Measurements from ENCODE around the gene NR3C2. TPM values are rescaled to one million over a fixed set of nuclear protein-coding genes. Genes with fewer than 3 reads are reported as not detected.

The NR3C2 gene
- total and polyA plus RNA-seq, 10 of the 15 experiments (the other 5 are each of a cell fraction or from before 2014, with no cell fraction given) = 0.05 to 0.11 (median 0.08) TPM; not detected in 4

DNA sequence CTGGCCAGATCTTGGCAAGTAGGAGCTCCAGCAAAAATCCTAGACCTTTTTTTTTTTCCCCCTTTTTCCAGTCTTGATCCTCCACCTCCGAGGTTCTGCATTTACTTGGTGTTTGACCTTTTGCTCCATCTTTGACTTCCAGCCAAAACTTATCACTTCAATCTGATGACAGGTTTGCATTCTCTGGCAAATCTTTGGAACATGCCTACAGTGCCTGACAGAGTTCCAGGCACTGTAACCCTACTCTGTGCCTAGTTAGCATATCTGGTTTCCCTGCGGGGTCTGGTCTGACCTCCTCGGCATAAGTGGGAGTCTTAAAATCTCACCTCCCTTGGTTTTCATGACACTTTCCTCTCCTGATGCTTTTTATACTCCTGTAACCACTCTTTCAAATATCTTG lies 39.4 kb upstream of the NR3C2 start:
- intact Hi-C loops (cut with micrococcal nuclease; ENCODE audit: unreplicated experiment) = no loop called here

More for the DNA sequence above, 39.4 kb upstream of the NR3C2 start:
- Histone ChIP-seq H3K4me1 (ENCODE audit: control insufficient read depth, insufficient read depth, low read length) (no peaks in the 10 kb centered on the region), H3K9ac (ENCODE audit: control insufficient read depth, insufficient read depth, low read length) (no peak overlapping the region), H3K27ac (ENCODE audit: control insufficient read depth, insufficient read depth) (no peak overlapping the region), H3K79me2 (ENCODE audit: control insufficient read depth, insufficient read depth, low read length) (no peaks in the 10 kb centered on the region), H3K27me3 (replicated peaks in 1 of 2; ENCODE audit: control insufficient read depth in 2 of 2, insufficient read depth in 2 of 2, low read length in 1 of 2) (no peaks in the 10 kb centered on the region), H3K36me3 (ENCODE audit: control insufficient read depth in 2 of 2, insufficient read depth in 2 of 2, low read length in 1 of 2) (no peaks in the 10 kb centered on the region), H2AFZ (ENCODE audit: control insufficient read depth, low read depth, low read length) (no peak overlapping the region), H3K4me2 (ENCODE audit: control insufficient read depth, insufficient read depth) (no peak overlapping the region), H4K20me1 (ENCODE audit: control insufficient read depth, insufficient read depth) (no peaks in the 10 kb centered on the region), H3K4me3 (no peak overlapping the region), H3K9me3 (replicated peaks; ENCODE audit: control insufficient read depth, insufficient read depth, low read length) (no peaks in the 10 kb centered on the region)
- FAIRE-seq (no peak), DNase-seq (ENCODE audit: low read depth, low spot score) (no peak), ATAC-seq (no peak)
- in situ Hi-C loops (cut with MboI) = no loop called here
- POLR2A ChIA-PET = no interaction called here
- RAD21 ChIA-PET (ENCODE audit: unreplicated experiment) = no interaction called here
- CTCF ChIA-PET = no interaction called here
- SMC1A ChIA-PET (ENCODE audit: uncharacterized antibody, unreplicated experiment) = no interaction called here
- BruUV-seq (replicated peaks) = no TSS peak
- WGBS (ENCODE audit: insufficient coverage, insufficient replicate concordance, low lambda C conversion rate, missing lambda C conversion rate) = 10% methylated on average over 3 of the region's 3 CpGs
- TF ChIP-seq, protein P1, sequence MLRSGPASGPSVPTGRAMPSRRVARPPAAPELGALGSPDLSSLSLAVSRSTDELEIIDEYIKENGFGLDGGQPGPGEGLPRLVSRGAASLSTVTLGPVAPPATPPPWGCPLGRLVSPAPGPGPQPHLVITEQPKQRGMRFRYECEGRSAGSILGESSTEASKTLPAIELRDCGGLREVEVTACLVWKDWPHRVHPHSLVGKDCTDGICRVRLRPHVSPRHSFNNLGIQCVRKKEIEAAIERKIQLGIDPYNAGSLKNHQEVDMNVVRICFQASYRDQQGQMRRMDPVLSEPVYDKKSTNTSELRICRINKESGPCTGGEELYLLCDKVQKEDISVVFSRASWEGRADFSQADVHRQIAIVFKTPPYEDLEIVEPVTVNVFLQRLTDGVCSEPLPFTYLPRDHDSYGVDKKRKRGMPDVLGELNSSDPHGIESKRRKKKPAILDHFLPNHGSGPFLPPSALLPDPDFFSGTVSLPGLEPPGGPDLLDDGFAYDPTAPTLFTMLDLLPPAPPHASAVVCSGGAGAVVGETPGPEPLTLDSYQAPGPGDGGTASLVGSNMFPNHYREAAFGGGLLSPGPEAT (IDR thresholded peaks at IDR 0.05; ENCODE audit: low read depth) = no peak
- TF ChIP-seq MAX (IDR thresholded peaks at IDR 0.05; ENCODE audit: low read depth, low read length) = no peak
- no peak for TF ChIP-seq PKNOX1 (IDR thresholded peaks at IDR 0.05)
- TF ChIP-seq IKZF1 (conservative IDR thresholded peaks at IDR 0.05) = no peak
- TF ChIP-seq ZNF274 (IDR thresholded peaks at IDR 0.05; ENCODE audit: insufficient read depth, insufficient read length) = no peak
- TF ChIP-seq RELA (IDR thresholded peaks at IDR 0.05; ENCODE audit: borderline replicate concordance, partially characterized antibody) = no peak
- TF ChIP-seq TCF12 (IDR thresholded peaks at IDR 0.05; ENCODE audit: low read depth, low read length) = no peak
- TF ChIP-seq RCOR1 (conservative IDR thresholded peaks at IDR 0.05; ENCODE audit: low read depth, low read length) = no peak
- TF ChIP-seq ELK1 (IDR thresholded peaks at IDR 0.05; ENCODE audit: low read depth, low read length) = no peak
- no peak for TF ChIP-seq CREB1 (IDR thresholded peaks at IDR 0.05; ENCODE audit: low read depth)
- no peak for TF ChIP-seq RFX5 (IDR thresholded peaks at IDR 0.05; ENCODE audit: low read depth, low read length)
